ENCODE measurements around the gene YIPF3.
"Not testable (repeated sequence)": the region's sequence is repeated elsewhere in the genome, so short reads cannot be mapped to it uniquely, and the experiment has no call there.

The YIPF3 gene

DNA sequence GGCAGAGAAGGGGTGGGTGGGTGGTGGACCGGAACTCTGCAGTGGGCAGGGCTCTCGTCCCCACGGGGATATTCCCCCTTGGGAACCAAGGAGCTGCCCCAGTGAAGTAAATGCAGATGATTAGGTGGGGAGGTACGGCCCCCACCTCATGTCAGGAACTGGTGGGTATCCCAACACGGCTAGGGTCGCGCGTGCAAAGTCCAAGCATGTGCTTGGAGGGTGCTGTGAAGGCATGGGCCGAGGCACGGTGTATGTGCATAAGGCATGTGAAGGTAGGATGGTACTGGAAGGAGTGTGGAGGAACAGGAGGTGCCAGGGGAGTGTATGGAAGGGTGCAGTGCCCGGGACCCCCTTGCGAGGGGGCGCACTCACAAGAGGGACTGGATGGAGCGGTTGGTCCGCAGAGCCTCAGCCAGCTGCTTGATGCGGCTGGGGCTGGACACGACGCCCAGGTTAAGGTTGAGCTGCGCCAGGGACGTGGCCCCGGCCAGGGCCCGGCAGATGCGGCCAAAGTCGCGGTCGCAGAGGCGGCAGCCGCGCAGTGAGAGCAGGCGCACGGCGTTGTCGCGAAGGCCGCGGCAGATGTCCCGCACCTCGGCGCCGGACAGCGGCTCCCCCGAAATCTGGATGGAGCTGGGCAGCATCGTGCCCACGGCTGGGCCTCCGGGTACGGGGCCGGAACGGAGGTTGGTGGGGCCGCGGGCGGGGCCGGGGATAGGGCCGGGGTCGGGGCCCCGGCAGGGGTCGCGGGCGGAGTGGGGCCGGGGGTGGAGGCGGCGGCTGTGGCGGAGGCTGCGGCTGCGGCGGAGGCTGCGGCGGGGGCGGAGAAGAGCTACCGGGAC lies 7.4 kb downstream of the YIPF3 start:
- no peak for DNase-seq

DNA sequence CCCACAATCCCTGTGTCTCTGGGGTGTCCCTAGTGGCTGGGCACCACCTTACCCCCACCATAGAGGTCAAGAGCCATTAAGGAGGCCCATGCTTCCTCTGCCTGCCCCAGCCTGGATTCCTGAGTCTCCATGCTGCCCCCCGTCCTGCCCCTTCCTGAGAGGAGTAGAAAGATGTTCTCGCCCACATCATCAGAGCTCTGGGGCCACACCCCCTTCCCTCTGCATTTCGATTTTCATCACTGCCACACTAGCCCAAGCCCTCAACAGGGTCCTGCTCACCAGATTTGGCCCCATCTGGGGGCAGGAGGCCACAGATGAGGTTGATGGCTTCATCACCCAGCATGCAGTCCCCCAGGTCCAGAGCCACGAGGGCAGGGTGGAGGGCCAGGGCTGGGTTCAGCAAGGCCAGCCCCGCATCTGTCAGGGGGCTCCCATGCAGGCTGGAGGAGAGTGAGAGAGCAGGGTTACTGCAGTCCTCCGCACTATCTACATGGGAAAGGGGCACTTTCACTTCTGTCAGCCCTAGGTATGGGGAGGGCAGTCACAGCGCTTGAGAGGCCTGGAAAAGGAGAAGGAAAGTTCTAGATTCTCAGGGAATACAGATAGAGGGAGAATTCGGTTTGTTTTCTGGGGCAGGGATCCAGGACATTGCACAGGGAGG lies 8.1 kb downstream of the YIPF3 start:
- no peak for DNase-seq

DNA sequence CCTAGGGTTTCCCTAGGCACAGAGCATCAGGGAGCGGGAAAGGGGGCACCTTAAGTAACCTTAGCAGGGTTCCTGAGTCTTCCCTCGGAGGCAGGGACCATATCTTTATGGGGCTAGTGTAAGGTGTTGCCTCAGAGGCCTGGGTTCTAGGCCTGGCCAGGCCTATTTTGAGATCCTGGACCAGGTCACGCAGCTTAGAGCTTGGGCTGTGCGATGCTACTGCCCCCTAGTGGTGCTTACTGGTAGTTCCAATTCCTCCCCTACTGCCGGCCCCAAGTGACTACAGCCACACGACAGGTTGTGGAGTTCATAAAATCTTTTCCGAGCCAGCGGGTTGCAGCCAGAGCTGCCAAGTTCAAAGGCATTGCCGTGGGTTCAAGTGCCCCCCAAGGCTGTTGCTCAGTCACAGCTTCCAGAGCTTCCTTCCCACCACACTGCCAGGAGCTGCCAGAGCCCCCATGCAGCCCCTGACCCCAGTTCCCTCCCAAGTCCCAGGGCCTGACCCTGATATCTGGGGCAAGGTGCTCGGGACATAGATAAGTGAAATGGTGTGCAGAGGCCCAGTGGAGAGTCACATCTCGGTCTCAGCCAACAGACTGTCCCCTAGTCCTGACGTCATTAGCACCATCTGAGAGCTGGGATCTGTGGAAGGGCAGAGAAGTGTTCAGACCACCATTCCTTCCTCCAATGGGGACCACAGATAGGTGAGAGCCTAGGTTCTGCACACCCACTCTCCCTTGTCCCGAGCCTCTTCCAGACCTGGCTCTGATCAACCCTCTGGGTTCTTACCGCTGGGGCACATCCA lies 9.9 kb downstream of the YIPF3 start:
- DNase-seq = peak; percentile 85

DNA sequence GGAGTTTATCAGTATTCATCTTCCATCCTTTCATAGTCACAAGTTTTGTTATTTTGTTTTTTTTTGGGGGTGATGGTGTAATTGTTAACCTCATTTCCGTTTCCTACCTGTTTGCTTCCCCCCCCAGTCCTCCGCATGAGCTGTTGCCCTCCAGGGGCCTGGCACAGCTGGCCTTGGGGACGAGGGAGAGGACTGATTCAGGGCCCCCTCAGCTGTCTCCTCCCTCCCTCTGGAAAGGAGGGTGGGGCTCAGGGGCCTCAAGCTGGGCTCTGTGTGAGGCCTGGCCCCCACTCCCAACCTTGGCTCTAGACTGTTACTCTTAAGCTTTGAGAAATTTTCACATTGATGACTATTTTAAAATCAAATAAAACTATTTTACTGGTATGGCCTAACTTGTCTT lies 10.6 kb downstream of the YIPF3 start:
- DNase-seq = no peak

DNA sequence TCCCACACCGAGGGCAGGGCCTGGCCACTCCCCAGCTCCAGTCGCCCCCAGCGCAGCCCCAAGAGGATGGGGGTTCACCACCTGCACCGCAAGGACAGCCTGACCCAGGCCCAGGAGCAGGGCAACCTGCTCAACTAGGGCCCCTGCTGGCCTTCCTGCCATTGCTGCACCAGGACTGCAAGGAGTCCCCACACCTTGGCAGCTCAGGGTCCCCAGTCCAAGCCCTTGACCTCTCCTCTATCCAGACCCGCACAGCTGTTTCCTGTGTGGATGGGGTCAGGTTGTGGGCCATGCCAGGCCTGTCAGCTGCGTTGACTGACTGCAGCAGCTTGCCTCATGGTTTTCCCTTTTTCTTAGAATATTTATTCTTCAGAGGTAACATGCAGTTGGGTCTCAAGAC lies 11.0 kb downstream of the YIPF3 start:
- DNase-seq = no peak

DNA sequence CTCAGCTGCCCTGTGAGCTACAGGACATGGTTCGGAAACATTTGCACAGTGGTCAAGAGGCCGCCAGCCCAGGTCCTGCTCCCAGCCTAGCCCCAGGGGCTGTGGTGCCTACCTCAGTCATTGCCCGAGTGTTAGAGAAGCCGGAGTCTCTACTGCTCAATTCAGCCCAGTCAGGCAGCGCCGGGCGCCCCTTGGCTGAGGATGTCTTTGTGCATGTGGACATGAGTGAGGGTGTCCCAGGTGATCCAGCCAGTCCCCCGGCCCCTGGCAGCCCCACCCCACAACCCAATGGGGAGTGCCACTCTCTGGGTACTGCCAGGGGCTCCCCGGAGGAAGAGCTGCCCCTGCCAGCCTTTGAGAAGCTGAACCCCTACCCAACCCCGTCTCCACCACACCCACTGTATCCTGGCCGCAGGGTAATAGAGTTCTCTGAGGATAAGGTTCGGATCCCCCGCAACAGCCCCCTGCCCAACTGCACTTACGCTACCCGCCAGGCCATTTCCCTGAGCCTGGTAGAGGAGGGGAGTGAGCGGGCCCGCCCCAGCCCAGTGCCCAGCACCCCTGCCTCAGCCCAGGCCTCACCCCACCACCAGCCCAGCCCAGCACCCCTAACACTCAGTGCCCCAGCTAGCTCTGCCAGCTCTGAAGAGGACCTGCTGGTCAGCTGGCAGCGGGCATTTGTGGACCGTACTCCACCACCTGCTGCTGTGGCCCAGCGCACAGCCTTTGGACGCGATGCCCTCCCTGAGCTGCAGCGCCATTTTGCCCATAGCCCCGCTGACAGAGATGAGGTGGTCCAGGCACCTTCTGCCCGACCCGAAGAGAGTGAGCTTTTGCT lies 11.8 kb downstream of the YIPF3 start:
- no peak for DNase-seq

DNA sequence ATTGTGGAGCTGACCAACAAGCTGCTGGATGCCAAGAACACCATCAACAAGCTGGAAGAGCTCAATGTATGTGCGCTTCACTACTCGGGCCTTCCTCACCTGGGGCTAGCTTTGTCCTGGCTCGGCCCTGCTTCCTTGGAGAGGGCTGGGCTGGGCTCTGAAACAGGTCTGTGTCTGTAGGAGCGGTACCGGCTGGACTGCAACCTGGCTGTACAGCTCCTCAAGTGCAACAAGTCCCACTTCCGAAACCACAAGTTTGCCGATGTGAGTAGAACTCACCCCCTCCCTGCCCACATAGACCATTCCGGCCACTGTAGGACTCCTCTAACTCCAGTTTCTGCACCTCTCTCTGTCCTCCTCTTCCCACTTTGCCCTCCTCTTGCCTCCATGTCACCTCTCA lies 13.3 kb downstream of the YIPF3 start:
- DNase-seq = no peak

DNA sequence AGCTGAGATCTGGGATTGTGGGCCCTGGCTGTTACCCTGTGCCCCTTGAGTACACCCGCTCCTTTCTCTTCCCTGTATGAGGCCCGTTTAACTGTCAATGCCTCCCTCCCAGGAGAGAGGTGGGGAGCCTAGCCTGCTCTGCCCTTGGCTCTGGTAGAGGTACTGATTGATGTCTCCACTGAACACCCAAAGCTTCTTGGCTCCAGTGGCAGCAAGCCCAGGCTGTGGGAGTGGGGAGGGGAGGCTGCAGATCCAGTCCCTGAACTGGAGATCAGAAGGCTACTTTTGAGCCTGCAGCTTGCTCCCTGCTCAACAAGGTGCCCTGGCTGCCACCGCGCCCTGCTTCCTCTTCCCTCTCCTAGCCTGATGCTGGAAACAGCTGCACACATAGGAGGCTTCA lies 14.1 kb downstream of the YIPF3 start:
- no peak for DNase-seq

DNA sequence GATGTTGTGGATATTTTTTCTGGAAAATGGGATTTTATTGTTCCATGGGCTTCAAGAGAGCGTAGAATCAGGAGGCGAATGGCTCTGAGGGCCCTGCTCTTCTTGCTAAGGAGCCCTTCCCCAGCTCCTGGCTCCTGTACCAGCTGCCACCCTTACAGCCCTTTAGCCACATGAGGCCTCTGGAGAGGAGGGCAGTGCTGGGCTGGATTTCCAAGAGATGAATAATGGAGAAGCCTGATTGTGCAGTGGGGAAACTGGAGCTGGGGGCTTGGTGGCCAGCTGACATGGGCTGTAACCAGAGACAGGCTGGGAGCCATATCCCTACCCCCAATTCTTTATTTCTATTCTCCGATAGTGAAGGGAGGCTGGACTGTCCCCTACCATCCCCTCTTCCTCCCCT lies 15.8 kb downstream of the YIPF3 start:
- no peak for DNase-seq

DNA sequence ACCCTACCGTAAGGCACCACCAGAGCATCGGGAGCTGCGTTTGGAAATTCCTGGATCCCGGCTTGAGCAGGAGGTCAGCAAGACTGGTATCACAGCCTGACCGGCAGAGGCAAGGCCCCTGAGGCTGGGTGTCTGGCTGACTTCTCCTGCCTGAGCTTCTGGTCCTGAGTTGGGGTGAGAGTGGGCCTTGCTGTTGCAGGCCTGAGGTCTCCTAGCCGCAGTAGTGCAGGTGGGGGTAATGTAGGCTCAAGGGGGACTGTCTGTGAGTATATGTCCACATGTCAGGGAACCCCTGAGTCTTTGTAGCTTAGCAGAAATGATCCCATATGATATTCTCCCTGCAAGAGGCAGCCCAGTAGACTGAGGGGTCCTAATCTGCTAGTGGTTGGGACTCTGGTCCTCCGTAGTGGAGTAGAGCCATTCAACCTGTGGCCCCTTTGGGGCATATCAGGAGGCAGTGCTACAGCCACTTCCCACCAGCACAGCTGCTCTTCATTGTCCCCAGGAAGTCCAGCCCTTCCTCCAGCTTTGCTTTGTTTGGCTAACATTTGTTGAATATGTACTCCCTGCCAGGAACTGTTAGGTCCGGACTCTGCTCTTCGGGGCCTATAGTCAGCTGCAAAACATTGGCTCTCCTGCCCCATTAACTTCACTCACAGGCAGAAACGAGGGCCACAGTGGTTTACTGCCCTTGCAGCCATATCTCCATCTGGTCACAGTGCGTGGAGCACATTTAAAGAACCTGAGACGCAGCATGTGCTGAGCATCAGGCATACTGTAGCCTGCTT lies 17.5 kb downstream of the YIPF3 start:
- no peak for DNase-seq

DNA sequence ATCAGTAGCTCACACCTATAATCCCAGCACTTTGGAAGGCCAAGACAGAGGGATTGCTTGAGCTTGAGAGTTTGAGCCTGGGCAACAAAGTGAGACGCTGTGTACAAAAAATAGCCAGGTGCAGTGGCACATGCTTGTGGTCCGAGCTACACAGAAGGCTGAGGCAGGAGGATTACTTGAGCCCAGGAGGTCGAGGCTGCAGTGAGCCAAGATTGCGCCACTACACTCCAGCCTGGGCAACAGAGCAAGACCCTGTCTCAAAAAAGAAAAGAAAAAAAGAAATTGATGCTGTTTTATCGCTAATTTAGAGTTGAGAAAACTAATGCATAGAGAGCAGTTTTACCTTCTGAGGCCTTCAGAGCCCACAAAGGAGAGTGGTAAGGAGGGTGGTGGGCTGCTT lies 18.4 kb downstream of the YIPF3 start:
- not testable (repeated sequence) for DNase-seq

DNA sequence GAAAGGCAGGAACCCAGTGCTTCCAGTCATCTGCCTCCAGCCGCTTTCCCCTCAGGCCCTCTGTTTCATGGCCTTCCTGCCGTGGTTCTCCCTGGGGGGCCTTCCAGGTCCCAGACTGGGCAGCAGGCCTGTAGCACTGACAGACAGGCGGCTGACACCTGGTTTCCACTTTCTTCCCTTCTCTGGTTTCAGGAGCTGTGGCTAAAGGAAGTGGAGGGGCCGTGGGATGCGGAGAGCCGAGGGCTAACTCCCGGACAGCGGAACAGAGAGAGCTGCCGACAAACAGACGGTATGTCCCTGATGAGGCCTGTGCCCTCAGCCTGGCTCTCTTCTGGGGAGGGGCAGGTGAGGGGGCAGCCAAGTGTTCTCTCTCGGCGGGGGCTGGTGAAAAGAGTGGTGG lies 19.0 kb downstream of the YIPF3 start:
- DNase-seq = no peak

DNA sequence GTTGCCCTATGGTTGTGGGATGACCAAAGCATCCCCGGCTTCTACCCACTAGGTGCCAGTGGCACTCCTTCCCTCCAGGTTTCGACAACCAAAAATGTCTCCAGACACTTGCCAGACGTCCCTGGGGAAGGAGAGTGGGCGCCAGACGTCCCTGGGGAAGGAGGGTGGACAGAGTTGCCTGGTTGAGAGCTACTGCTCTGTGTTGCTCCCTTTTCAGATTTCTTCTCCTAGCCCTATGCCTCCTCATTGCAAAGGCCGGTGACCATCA lies 19.7 kb downstream of the YIPF3 start:
- DNase-seq = no peak

DNA sequence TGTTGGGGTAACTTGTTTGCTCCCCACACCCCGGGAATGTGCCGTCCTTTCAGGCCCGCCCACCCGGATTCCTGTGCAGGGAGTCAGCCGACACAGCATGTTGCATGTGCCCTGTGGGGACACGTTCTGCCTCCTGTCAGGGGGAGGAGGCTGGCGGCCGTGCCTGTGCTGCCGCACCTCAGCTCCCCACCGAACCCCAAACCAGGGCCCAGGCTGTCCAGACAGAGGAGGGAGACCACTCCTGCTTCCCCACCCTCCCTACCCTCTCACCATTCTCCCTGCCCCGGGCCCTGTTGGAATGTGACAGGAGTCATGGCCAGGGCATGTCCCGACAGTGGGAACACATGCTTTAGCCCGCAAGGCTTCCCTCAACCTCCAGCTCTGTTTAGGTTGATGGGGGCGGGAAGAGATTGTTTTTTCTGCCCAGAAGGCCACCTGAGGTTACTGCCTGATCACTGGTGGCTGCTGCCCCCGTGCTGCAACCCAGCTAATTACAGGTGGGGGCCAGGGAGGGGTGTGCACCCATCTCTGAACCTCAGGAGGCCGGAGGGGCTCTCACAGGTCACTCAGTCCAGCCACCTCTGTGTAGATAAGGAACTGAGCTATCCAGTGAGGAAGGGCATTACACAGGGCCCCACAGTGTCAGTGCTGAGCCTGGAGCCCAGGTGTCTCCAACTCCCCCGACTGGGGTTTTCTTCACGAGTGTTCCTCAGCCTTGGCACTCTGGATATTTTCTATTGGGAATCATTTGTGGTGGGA lies 20.2 kb downstream of the YIPF3 start:
- DNase-seq = peak; percentile 26

DNA sequence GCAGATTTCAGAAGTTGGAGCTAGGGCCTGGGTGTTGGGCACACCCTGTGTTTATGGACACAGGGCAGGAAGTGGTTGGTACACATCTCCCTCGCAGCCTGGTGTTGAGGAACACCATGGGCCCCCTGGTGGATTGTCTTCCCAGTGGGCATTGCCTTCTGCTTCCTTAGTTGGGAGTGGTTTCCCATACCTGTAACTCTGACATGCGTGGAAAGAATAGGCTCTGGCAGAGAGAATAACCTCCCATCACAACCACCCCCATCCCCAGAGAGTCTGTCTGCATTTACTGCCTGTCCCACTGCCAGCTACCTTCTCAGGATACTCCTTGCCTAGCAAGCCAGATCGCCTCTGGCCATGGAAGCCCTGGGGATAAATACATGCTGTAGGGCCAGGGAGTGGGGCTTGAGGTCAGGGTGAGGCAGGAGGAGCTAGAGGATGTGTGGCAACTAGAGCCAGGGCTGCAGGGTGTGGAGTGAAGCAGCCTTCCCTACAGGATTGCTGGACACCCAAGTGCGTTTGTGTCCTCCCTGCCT lies 21.3 kb downstream of the YIPF3 start:
- DNase-seq = peak; percentile 48

DNA sequence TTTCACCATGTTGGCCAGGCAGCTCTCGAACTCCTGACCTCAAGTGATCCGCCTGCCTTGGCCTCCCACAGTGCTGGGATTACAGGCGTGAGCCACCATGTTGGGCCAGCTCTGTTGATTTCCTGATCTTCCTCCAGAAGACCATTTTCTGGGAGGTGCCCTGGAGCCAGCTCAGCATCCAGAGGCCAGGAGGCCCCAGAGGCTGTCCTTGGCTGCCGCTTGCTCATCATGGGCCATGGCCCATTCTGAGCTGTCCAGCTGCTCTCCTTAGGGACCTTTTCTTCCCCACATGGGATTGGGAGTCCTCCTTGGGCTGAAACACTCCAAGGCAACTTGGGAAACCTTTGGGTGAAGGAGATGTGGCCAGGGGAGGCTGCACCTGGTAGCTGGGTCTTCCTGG lies 22.0 kb downstream of the YIPF3 start:
- DNase-seq = no peak

DNA sequence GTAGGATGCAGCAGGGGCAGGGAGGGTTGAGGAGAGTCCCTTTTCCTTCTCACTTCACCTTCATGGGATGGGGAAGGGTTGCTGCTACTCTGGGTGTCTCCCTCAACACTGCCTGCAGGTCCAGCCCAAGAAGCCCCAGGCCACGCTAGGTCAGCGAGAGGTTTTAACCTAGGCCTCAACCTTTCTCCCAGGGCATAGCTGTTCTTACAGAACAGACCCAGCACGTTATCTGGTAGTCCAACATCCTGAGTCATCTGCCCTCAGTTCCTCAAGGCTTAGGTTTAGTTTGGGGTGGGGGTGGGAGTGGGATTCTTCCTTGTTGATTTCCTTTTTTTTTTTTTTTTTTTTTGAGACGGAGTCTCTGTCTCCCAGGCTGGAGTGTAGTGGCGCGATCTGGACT lies 22.4 kb downstream of the YIPF3 start:
- no peak for DNase-seq

DNA sequence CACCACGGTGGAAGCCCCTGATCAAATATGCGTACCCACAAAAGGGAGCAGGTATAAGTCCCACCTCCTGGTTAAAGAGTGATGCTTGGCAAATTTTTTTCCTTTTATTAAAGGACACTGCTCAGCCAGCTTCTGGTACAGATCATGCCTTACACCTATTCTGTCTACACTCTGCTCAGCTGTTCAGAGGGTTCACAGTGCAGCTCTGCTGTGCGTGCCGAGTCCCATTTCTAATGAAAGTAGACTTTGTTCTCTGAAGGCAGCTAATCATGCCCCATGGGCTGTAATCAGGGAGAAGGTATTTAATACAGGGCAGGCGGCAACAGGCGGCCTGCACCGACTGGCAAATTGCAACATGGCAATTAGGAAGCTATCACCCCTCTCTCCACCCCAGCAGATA lies 22.9 kb downstream of the YIPF3 start:
- no peak for DNase-seq

DNA sequence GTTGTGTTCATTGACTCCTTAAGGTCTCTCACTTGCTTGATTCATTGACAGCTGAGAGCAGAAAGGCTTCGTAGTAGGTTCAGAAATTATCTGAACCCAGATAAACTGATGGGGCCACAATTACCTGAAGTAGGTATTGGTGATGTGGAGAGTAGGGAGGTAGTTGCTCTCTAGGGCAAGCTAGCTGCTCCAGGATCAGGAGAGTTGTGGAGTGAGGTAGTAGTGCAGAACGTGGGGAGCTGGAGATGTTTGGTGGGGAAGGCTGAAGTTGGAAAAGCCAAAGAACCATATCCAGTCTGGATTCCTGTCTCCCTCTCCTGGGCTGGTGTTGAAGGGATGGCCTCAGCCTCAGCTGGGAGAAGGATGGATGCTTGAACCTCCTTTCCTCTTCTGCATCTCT lies 23.5 kb downstream of the YIPF3 start:
- no peak for DNase-seq

DNA sequence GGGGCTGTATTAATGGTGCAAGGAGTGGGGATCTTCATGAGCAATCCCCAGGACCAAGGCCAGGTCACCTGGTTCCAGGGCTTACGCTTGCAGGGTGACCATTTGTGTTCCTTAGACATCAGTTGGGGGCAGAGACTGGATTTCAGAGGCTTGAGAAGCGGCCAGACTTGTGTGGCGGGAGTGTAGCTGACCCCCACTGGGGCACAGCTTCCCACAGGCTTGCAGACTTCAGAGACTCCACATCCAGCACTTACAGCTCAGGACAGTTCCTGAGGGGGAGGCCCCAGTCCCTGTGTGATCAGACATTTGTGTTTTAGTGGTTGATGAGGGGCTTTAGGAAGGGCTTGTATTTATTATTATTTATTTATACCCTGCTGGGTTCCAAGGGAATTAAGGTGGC lies 24.1 kb downstream of the YIPF3 start:
- no peak for DNase-seq

All from CD4-positive, alpha-beta T cell treated with Interleukin-10 for 1 hour (primary cell).